Fibroblast of skin of left biceps (primary cell): ENCODE measurements around the gene SNCAIP.

ENCODE experiments used
- DNase-seq, 2 experiments: peaks; one replicate each; pipeline ENCODE4 v3.0.0-alpha.2; 2013; ENCODE audit warnings: low read depth in 2 of 2

The SNCAIP gene

GRCh38 chr5:122500245-122501088 lies 188.4 kb downstream of the SNCAIP start:
- peak in 1 of 2 experiments; percentile 23 for DNase-seq

GRCh38 chr5:122501089-122501435 lies 189.0 kb downstream of the SNCAIP start:
- no peak for DNase-seq

DNA sequence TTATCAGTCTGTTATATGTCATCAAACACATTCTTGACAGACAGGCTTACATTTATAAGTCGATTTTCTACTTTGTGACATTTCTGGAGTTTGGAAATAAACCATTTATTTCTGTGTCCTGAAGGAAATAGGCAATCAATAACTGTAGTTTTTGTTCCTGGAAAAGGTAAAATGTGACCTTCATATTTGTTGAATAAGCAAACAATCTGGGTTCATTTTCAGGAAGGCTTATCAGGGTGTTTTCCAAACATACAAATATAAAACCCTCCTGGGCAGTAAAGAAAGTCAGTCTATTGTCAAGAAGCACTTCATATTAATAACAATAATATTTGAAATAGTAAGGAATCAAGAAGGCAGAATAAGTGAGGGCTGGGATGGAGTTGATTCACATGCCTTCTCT lies 195.0 kb downstream of the SNCAIP start:
- no peak for DNase-seq

DNA sequence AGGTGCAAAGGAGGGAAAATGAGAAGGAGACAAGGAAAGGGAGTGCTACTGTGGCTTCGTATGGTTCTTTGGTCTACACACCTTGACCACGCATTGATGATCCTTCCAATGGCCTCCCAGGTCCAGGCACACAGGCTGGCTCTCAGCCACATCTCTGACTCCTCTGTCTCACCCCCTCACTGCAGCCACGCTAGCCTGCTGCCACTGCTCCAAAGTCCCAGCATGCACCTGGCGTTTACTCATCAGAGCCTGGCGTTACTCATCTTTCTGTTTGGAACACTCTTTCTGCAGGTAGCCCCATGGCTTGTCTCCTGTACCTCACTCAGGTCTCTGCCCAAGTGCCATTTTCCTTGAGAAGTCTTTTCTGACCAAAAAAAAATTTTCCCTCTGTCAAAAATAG lies 195.5 kb downstream of the SNCAIP start:
- DNase-seq = no peak

- DNase-seq = no peak
Observed at GRCh38 chr5:122508623-122509022, 196.6 kb downstream of the SNCAIP start.
